Adipocyte (in vitro differentiated cells): Measurements from ENCODE around the gene FOXK2.

Experiments
- DNase-seq: peaks from one replicate; pipeline ENCODE4 v3.0.0-alpha.2; 2015; ENCODE audit warnings: low read depth
- H3K27me3 ChIP-seq: replicated peaks from 2 replicates; pipeline ENCODE4 v1.7.0; 2013; ENCODE audit warnings: mild to moderate bottlenecking, low read length, moderate library complexity; ENCODE audit not compliant: control insufficient read depth, insufficient read depth
- H3K36me3 ChIP-seq: 2 replicates; pipeline ENCODE4 v1.7.0; 2013; ENCODE audit warnings: low read length, mild to moderate bottlenecking, moderate library complexity; ENCODE audit not compliant: control insufficient read depth, insufficient read depth, severe bottlenecking
- H3K4me1 ChIP-seq: 2 replicates; pipeline ENCODE4 v1.7.0; 2013; ENCODE audit warnings: mild to moderate bottlenecking, low read length, moderate library complexity; ENCODE audit not compliant: control insufficient read depth, insufficient read depth
- H3K4me3 ChIP-seq: 2 replicates; pipeline ENCODE4 v1.7.0; 2013; ENCODE audit warnings: mild to moderate bottlenecking, low read length, moderate library complexity
- H3K9ac ChIP-seq: 2 replicates; pipeline ENCODE4 v1.7.0; 2013; ENCODE audit warnings: mild to moderate bottlenecking, low read length, moderate library complexity
- H3K9me3 ChIP-seq: 2 replicates; pipeline ENCODE4 v1.7.0; 2013; ENCODE audit warnings: mild to moderate bottlenecking, low read length, moderate library complexity; ENCODE audit not compliant: control insufficient read depth

FOXK2 gene

GRCh38 chr17:82615084-82616020 lies 95.8 kb downstream of the FOXK2 start:
- H3K9me3 ChIP-seq = no peaks in the 10 kb centered on the region
- peaks cover 59% of the 10 kb centered on the region for H3K36me3 ChIP-seq
- H3K27me3 ChIP-seq = no peaks in the 10 kb centered on the region
- H3K4me1 ChIP-seq = peaks cover 6% of the 10 kb centered on the region
- DNase-seq = no peak
- H3K4me3 ChIP-seq = no peak overlapping the region
- no peak overlapping the region for H3K9ac ChIP-seq

- DNase-seq = no peak
- Histone ChIP-seq H3K9me3 (no peaks in the 10 kb centered on the region), H3K4me3 (no peak overlapping the region), H3K36me3 (peaks cover 67% of the 10 kb centered on the region), H3K9ac (no peak overlapping the region), H3K27me3 (no peaks in the 10 kb centered on the region), H3K4me1 (peaks cover 6% of the 10 kb centered on the region)
Measured at GRCh38 chr17:82616021-82616711, 96.6 kb downstream of the FOXK2 start.

GRCh38 chr17:82619211-82619610 lies 99.7 kb downstream of the FOXK2 start:
- no peak overlapping the region for H3K4me3 ChIP-seq
- H3K27me3 ChIP-seq = no peaks in the 10 kb centered on the region
- H3K36me3 ChIP-seq = peaks cover 89% of the 10 kb centered on the region
- H3K4me1 ChIP-seq = no peaks in the 10 kb centered on the region
- H3K9me3 ChIP-seq = no peaks in the 10 kb centered on the region
- H3K9ac ChIP-seq = no peak overlapping the region
- DNase-seq = no peak

- Histone ChIP-seq H3K27me3 (no peaks in the 10 kb centered on the region), H3K9ac (no peak overlapping the region), H3K9me3 (no peaks in the 10 kb centered on the region), H3K4me3 (no peak overlapping the region), H3K36me3 (peaks cover 84% of the 10 kb centered on the region), H3K4me1 (no peaks in the 10 kb centered on the region)
- DNase-seq = no peak
Measured at GRCh38 chr17:82619641-82620040, 100.1 kb downstream of the FOXK2 start.

GRCh38 chr17:82623707-82624106 lies 104.2 kb downstream of the FOXK2 start:
- DNase-seq = no peak
- H3K4me3 ChIP-seq = no peak overlapping the region
- no peak overlapping the region for H3K9ac ChIP-seq
- no peaks in the 10 kb centered on the region for H3K27me3 ChIP-seq
- no peaks in the 10 kb centered on the region for H3K4me1 ChIP-seq
- H3K9me3 ChIP-seq = no peaks in the 10 kb centered on the region
- H3K36me3 ChIP-seq = peaks cover 80% of the 10 kb centered on the region

- peaks cover 56% of the 10 kb centered on the region for H3K36me3 ChIP-seq
Measured at GRCh38 chr17:82627405-82627804, 107.9 kb downstream of the FOXK2 start.

GRCh38 chr17:82629748-82630147 lies 110.2 kb downstream of the FOXK2 start:
- Histone ChIP-seq H3K36me3 (peaks cover 62% of the 10 kb centered on the region), H3K27me3 (no peaks in the 10 kb centered on the region), H3K9ac (no peak overlapping the region), H3K9me3 (no peaks in the 10 kb centered on the region), H3K4me1 (no peaks in the 10 kb centered on the region), H3K4me3 (no peak overlapping the region)
- DNase-seq = no peak

More at GRCh38 chr17:82627405-82627804, 107.9 kb downstream of the FOXK2 start:
- Histone ChIP-seq H3K27me3 (no peaks in the 10 kb centered on the region), H3K4me1 (no peaks in the 10 kb centered on the region), H3K9me3 (no peaks in the 10 kb centered on the region), H3K9ac (no peak overlapping the region), H3K4me3 (no peak overlapping the region)
- no peak for DNase-seq

- Histone ChIP-seq H3K27me3 (no peaks in the 10 kb centered on the region), H3K9me3 (no peaks in the 10 kb centered on the region), H3K4me1 (no peaks in the 10 kb centered on the region), H3K4me3 (no peak overlapping the region), H3K9ac (no peak overlapping the region), H3K36me3 (peaks cover 58% of the 10 kb centered on the region)
- DNase-seq = no peak
Measured at GRCh38 chr17:82630212-82630611, 110.7 kb downstream of the FOXK2 start.

- no peaks in the 10 kb centered on the region for H3K27me3 ChIP-seq
- no peak for DNase-seq
- H3K36me3 ChIP-seq = peaks cover 51% of the 10 kb centered on the region
- H3K4me3 ChIP-seq = no peak overlapping the region
- no peaks in the 10 kb centered on the region for H3K4me1 ChIP-seq
- H3K9me3 ChIP-seq = no peaks in the 10 kb centered on the region
- no peak overlapping the region for H3K9ac ChIP-seq
Measured at GRCh38 chr17:82631544-82631943, 112.0 kb downstream of the FOXK2 start.

- H3K9me3 ChIP-seq = no peaks in the 10 kb centered on the region
- no peak overlapping the region for H3K9ac ChIP-seq
- DNase-seq = no peak
- peaks cover 42% of the 10 kb centered on the region for H3K36me3 ChIP-seq
- no peaks in the 10 kb centered on the region for H3K4me1 ChIP-seq
- no peak overlapping the region for H3K4me3 ChIP-seq
- H3K27me3 ChIP-seq = no peaks in the 10 kb centered on the region
Measured at GRCh38 chr17:82632451-82632850, 112.9 kb downstream of the FOXK2 start.

- no peak overlapping the region for H3K9ac ChIP-seq
- no peak overlapping the region for H3K4me3 ChIP-seq
- DNase-seq = no peak
- H3K9me3 ChIP-seq = no peaks in the 10 kb centered on the region
- no peaks in the 10 kb centered on the region for H3K27me3 ChIP-seq
- peaks cover 33% of the 10 kb centered on the region for H3K36me3 ChIP-seq
- H3K4me1 ChIP-seq = no peaks in the 10 kb centered on the region
Measured at GRCh38 chr17:82633343-82633742, 113.8 kb downstream of the FOXK2 start.
